GM20431 (cell line): ENCODE results near the gene CTSZ.
"Not testable (repeated sequence)": the region's sequence is repeated elsewhere in the genome, so short reads cannot be mapped to it uniquely, and the experiment has no call there.

Experiments used
- in situ Hi-C: fragments of 300-500 bp; cut with MseI, MboI; formaldehyde crosslinking; loops from one replicate; pipeline ENCODE4 v1.15.0; 2020; ENCODE audit warnings: low sequenced_read_pairs; ENCODE audit not compliant: unreplicated experiment

CTSZ gene

DNA sequence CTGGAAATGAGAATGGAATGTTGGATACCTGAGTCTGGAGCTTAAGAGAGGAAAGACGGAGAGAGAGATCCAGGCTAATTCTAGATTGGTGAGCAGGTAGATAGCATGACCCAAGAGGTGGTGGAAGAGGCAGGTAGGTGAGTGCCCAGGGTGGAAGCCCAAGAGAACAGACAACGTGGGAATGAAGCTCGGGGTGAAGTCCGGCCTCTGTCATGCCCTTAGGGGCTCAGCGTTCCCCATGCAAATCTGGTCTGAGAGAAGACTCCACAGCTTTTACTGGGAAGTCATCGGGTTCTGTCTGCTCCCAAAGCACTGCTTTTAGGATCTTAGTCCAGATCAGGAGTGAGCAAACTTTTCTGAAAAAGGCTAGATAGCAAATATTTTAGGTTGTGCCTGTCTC is 22.4 kb downstream of the CTSZ start:
- in situ Hi-C loops: no loop called here

DNA sequence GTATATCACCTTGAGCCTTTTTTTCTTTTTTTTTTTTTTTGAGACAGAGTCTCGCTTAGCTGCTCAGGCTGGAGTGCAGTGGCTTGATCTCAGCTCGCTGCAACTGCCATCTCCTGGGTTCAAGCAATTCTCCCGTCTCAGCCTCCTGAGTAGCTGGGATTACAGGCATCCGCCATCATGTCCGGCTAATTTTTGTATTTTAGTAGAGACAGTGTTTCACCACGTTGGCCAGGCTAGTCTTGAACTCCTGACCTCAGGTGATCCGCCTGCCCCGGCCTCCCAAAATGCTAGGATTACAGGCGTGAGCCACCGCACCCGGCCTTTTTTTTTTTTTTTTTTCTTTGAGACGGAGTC is 24.0 kb downstream of the CTSZ start:
- in situ Hi-C loops: not testable (repeated sequence)

DNA sequence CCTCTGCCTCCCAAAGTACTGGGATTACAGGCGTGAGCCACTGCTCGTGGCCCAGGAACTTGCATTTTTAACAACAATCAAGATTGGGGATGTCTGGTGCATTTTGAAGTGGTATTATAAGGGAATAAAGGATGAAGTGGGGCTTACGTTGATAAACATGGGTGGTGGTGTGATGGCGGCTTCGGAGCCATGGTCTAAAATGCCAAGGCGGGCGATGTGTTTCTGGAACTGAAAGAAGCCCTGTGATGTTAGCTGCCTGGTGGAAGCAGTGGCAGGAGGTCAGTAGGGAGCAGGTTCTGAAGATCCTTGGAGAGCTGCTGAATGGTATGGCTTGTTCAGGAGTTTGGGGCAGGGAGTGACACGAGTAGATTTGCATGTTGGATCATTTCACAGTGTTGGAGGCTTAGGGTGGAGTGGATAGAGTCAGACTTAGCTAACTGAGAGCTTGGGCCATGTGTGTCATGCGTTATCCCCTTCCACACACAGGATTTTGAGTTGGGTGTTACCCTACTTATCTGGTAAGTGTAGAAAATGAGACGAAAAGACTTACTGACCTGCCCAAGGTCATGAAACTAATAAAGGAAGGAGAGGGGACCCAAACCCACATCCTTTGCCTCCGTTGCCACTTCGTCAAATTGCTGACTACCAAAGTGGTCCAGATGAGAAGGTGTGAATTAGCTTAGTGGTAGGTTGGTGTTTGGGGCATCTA is 24.5 kb downstream of the CTSZ start:
- in situ Hi-C loops: no loop called here

DNA sequence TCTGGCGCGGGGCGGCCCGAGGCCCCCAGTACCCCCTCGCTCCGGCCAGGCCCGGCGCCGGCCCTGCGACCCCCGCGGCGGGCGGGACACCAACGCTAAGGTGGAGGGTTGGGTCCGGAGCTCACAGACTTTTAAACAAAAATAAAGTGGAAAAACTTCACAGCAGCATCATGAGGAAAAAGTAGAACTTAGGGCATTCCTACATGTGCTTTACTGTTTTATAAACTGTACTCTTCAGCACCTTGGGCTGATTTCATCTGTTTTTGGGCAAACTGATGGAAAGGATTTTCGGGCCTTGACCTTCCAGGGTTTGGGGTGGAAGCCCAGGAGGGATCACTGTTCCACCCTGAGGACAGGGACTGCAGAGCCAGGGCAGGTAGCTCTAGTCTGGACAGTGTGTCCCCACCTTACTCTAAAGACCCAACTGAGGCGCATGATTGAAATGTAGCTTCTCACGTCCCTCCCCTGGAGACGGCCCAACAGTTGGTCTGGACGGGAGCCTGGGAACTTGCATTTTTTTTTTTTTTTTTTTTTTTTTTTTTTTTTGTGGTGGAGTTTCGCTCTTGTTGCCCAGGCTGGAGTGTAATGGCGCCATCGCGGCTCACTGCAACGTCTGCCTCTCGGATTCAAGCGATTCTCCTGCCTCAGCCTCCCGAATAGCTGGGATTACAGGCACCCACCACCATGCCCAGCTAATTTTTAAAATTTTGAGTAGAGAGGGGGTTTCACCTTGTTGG is 25.3 kb downstream of the CTSZ start:
- in situ Hi-C loops: no loop called here

DNA sequence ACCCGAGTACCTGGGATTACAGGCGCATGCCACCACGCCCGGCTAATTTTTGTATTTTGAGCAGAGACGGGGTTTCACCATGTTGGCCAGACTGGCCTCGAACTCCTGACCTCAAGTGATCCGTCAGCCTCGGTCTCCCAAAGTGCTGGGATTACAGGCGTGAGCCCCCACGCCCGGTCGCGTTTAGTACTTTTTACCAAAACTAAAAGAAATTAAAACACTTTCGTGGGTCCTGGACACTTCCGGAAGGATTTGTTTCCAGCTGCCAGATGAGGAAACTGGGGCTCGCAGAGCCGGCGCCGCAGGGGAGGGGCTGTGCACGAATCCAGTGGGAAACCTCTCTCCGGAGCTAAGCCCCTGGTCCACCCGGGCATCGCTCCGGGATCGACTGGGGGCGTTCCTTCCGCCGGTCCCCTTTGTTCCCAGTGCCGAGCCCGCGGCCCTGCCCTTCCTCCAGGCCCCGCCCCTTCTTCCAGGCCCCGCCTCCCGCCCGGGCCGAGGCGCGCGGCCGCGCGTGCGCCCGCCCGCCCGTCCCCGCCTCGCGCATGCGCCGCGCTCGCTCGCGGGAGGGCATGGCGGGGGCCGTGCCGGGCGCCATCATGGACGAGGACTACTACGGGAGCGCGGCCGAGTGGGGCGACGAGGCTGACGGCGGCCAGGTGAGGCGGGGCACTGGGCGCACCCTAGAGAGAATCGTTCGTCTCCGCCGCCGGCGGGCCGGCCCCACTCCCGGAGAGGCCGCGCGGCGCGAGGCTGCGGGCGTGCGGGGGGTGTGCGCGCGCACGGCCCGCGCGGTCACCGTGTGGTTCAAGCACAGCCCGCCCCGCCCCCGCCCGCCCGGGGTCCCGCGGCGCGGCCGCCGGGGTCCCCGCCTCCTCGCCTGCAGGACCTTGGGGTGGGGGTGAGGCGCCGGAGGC is 26.1 kb downstream of the CTSZ start, which contains the start of gene NELFCD:
TSS of gene NELFCD (plus strand) at position 546 of the 917 bp plus-strand sequence. CDS start at position 600, 54 bp downstream.
- in situ Hi-C loops: no loop called here

DNA sequence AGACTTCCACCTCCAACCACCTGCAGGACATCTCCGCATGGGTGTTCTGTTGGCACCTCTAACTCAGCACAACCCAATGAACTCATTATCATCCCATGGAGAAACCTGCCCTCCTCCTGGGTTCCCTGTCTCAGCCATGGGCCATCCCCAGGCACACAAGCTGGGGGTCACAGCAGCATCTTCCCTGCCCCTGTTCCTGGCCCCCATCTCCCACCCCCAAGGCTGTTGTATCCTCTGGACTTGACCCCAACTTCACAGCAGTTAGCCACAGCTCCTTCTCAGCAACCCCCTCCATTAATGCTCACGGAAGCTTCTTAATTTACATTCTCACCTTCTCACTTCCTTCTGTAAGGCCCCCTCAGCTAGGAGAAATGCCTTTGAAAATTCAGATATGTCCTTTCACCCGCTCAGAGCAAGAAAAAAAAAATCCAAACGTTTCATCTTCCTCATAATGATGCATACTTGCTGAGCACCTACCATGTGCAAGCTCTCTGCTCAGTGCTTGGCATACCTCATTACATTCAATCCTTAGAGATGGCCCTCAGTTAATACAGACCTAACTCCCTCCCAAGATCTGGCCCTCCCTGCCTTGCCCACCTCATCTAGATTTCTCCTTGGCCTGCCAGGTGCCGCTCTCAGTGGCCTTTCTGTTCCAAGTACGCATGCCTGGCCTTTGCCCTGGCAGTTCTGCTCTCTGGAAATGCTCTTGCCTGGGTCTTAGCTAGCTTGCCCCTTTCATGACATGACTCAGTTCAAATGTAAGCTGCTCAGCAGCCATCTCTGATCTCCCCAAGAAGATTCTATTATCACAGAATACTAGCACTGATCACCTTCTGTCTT is 28.5 kb downstream of the CTSZ start:
- in situ Hi-C loops: no loop called here

DNA sequence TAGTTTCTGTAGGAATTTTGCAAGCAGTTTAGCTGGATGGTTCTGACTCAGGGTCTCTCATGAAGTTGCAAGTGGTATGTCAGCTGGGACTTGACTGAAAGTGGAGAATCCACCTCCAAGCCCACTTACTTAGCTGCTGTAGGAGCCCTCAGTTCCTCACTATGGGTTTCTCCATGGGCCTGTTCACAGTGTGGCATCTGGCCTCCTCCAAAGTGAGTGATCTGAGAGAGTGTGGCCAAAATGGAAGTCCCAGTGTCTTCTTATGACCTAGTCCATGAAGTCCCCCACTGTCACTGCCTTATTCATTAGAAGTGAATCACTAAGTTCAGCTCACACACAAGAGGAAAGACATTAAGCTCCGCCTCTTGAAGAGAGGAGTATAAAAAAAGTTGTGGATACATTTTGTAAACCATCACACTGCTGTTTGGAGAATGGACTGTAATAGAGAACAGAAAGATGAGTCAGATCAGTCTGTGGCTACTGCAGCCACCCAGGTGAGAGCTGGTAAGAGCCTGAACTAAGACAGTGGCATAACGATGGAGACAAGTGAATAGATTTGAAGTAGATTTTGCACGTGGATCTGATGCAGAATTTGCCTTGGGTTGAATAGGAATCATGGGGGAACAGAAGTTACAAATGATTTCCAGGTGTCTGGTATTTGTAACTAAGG is 30.9 kb downstream of the CTSZ start:
- in situ Hi-C loops: no loop called here

DNA sequence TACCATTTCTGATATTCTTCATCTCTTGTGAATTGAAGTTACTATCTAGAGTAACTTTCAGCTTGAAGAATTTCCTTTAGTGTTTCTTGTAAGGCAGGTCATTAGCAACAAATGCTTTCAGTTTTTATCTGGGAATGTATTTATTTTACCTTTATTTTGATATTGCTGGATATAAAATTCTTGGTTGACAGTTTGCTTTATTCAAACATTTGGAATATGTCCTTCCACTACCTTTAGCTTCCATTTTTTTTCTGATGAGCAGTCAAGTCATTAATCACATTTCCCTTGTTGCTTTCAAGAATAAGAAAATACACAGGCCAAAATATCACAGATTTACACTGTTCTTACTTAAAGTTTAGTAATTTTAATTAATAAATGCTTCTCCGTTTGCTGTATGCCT is 31.7 kb downstream of the CTSZ start:
- in situ Hi-C loops: no loop called here

DNA sequence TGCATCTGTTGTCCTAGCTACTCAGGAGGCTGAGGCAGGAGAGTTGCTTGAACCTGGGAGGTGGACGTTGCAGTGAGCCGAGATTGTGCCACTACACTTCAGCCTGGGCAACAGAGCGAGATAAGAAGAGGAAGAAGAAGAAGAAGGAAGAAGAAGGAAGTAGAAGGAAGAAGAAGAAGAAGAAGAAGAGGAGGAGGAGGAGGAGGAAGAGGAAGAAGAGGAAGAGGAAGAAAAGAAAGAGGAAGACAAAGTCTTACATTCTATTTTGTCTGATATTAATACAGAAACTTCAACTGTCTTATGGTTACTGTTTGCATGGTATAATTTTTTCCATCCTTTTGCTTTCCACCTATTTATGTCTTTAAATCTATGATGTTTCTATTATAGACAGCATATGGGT is 33.2 kb downstream of the CTSZ start:
- in situ Hi-C loops: no loop called here

DNA sequence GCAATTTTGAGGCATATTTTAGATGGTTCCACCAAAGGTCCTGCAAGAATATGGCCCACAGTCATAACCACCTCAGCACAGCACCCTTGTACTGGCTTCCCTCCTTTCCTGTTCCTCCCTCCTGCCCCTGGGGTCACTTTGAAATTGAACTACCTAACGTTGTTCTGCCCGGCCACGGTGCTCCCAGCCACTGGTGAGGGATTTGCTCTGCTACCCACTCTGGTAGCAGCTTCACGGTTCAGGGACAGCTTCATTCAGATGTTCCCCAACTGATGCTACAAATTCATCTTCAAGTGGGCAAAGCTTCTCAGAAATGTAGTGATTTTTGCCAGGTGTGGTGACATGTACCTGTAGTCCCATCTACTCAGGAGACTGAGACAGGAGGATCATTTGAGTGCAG is 33.9 kb downstream of the CTSZ start:
- in situ Hi-C loops: no loop called here

DNA sequence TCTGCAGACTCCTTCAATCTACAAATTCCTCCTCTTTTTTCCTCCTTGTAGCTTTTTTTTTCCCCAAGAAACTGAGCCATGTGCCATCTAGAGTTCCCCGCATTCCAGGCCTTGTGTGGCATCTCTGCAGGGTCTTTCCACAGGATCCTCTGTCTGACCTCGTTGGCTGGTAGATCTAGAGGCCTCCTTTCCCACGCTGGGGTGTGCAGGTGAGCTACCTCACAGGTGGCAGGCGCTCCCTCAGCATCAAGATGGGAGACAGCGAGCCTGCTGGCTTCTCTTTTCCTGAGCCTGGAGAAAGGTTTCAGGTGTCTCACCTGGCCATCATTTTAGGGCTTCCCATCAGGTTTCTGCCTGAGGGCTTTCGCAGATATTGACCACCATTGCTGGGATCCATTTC is 35.6 kb downstream of the CTSZ start:
- in situ Hi-C loops: no loop called here

DNA sequence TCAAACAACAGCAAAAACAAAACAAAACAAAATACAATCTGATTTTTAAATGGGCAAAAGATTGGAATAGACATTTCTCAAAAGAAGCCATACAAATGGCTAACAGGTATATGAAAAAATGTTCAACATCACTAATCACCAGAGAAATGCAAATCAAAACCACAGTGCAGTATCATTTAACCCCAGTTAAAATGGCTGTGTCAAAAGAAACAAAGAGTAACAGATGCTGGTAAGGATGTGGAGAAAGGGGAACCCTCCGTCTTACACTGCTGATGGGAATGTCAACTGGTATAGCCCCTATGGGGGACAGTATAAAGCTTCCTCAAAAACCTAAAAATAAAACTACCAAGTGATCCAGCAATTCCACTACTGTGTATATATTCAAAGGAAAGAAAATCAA is 36.9 kb downstream of the CTSZ start:
- in situ Hi-C loops: no loop called here

DNA sequence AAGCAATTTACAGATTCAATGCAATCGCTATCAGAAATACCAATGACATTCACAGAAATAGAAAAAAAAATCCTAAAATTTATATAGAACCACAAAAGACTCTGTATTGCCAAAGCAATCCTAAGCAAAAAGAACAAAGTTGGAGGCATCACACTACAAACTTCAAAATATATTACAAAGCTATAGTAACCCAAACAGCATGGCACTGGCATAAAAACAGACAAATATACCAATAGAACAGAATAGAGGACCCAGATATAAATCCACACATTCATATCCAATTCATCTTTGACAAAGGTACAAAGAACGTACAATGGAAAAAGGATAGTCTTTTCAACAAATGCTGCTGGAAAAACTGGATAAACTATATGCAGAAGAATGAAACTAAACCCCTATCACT is 37.6 kb downstream of the CTSZ start:
- in situ Hi-C loops: no loop called here

DNA sequence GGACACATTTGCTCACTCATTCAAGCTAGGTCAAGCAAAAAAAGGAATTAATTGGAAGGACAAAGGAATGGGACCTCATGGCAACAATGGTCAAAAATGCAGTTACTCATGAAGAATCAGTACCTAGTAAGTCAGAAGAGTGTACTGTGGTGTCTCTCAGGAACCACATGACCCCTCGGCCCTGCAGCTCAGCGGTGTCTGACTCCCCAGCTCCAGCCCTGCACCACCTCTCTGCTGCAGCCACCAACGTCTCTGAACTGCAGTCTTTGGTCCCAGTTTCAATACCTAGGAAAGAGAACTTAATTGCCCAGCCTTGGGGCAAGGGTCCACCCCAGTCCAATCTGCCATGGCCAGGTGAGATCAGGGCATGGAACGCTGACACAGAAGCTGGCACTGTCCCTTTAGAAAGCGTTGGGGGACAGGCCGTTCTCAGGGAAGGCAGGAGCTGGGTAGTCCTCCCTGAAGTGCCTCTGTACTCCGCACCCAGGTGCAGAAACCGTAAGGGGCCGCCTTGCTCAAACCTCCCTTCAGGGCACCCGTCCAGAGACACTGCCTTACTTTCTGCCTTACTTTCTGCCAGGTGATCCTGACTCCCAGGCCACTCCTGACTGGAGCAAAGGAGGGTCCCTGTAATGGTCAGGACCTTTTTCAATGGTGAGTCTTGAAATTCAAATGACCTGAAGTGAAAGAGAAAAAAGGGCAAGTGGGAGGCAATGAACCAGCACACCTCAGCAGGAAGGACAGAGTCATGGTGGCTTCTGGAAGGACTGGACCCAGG is 39.2 kb downstream of the CTSZ start:
- in situ Hi-C loops: no loop called here

DNA sequence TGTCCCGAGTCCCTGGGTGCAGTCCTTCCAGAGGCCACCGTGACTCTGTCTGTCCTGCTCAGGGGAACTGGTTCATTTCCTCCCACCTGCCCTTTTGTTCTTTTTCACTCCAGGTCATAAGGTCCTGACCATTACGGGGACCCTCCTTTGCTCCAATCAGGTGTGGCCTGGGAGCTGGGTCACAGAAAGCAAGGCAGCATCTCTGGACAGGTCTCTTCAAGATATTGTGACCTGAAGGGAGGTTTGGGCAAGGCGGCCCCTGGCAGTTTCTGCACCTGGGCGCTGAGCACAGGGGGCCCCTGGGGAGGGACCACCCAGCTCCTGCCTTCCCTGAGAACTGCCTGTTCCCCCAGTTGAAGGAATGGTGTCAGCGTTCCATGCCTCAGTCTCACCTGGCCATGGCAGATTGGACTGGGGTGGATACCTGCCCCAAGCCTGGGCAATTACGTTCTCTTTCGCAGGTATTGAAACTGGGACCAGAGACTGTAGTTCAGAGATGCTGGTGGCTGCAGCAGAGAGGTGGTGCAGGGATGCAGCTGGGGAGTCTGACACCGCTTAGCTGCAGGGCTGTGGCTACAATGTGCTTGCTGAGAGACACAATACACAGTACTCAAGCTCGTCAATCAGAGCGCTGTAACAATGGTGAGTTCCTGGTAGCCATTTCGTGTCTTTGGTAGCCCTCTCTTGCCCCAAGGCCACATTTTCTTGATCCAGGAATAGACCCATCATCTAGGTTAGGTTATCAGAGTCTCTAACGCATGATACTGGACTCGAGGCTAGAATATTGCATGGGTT is 41.6 kb downstream of the CTSZ start:
- in situ Hi-C loops: no loop called here

DNA sequence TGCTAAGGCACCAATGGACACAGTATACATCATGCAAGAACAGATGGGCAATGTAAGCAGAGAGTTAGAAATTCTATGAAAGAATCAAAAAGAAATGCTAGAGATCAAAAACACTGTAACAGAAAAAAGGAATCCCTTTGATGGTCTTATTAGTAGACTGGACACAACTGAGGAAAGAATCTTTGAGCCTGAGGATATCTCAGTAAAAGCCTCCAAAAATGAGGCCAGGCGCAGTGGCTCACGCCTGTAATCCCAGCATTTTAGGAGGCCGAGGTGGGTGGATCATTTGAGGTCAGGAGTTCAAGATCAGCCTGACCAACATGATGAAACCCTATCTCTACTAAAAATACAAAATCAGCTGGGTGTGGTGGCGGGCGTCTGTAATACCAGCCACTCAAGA is 43.1 kb downstream of the CTSZ start:
- in situ Hi-C loops: not testable (repeated sequence)

DNA sequence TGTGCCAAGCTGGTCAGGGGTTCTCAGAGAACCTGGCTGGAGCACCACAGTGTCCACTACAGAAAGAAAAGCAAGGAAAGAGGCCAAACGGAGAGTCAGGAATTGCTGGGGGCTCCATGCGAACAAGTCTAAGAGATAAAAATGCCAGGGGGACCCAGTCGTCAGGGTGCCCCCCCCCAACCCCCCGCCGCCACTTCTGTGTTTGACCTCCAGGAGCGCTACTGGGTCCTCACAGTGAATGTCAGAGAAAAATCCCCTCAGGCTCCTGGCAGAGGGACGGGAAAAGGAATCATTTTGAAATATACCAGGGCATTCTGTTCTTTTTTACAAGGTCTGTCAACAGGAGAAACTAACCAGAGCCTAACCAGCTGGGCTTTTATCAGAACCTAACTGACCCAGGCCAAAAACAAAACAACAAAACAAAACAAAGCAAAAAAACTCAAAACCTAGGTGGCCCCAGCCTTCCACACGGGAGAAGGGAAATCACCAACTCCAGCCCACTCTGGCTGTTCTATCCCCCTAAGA is 43.9 kb downstream of the CTSZ start:
- in situ Hi-C loops: no loop called here

DNA sequence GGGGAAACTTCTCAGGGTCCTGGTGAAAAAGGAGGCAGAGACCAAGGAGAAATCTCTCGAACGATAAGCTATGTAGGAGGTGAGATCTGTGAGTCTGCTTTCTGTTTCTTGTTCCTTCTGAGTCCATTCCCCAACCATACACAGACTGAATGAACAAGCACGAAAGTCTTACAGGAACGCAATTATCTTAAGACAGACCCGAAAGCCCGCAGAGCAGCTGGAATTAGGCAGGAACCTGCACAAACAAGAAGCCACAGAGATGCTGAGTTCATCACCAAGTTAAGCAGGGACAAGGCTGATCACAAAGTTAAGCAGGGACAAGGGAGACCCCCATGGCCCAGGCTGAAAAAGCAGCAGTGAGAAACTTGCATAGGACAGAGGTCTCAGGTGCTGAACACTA is 47.4 kb downstream of the CTSZ start:
- in situ Hi-C loops: no loop called here
